HG03469 (cell line): ENCODE results near the gene CDK5R2.

Source experiments
- ATAC-seq: cut with Tn5 transposase; IDR thresholded peaks from one replicate; pipeline ENCODE4 v1.9.1; 2021; ENCODE audit warnings: mild to moderate bottlenecking, moderate library complexity, moderate number of reproducible peaks; ENCODE audit not compliant: unreplicated experiment

The CDK5R2 gene

GRCh38 chr2:218986148-218986761 is 26.8 kb downstream of the CDK5R2 start:
- ATAC-seq: no peak

GRCh38 chr2:218988164-218988563 is 28.7 kb downstream of the CDK5R2 start:
- no peak for ATAC-seq

- no peak for ATAC-seq
Observed at GRCh38 chr2:218988650-218989049, 29.2 kb downstream of the CDK5R2 start.

DNA sequence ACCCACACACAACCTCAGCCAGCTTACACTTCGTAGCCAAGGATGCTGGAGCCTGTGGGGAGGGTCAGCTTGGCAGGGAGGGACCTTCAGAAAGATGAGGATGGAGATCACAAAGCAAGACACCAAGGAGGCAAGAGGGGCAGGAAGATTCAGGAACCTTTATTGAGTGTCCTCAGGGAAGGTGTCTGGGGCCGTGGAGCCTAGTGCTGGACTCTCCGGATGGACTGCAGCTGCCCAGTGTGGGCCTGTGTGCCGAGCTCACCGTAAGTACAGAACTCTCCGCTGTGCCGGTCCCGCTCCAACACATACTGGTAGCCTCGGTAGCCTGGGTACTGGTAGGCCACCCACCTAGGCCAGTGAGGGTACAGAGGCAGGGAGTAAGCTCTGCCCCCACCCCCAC is 30.6 kb downstream of the CDK5R2 start:
- no peak for ATAC-seq

GRCh38 chr2:218990612-218991011 is 31.1 kb downstream of the CDK5R2 start:
- ATAC-seq: no peak

- ATAC-seq: no peak
Observed at GRCh38 chr2:218991674-218992168, 32.3 kb downstream of the CDK5R2 start.

DNA sequence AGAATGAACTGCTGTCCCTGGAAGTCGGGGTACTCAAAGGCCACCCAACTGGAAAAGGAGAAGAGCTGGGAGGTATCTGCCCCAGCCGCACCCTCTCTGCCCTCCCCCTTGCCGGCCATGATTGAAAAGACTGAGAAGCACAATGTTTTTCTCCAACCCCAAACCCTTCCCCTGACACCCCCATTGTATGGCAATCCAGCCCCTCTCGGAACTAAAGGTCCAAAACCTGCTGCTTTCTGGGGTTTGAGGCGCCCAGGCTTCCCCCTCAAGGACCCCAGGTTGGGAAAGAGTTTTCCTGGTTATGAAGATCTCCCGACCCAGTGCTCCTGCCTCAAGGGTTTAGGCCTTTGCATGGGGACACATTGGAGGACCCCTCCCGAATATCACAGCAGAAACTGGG is 32.7 kb downstream of the CDK5R2 start:
- no peak for ATAC-seq

- no peak for ATAC-seq
Observed at GRCh38 chr2:218992703-218993344, 33.4 kb downstream of the CDK5R2 start.

DNA sequence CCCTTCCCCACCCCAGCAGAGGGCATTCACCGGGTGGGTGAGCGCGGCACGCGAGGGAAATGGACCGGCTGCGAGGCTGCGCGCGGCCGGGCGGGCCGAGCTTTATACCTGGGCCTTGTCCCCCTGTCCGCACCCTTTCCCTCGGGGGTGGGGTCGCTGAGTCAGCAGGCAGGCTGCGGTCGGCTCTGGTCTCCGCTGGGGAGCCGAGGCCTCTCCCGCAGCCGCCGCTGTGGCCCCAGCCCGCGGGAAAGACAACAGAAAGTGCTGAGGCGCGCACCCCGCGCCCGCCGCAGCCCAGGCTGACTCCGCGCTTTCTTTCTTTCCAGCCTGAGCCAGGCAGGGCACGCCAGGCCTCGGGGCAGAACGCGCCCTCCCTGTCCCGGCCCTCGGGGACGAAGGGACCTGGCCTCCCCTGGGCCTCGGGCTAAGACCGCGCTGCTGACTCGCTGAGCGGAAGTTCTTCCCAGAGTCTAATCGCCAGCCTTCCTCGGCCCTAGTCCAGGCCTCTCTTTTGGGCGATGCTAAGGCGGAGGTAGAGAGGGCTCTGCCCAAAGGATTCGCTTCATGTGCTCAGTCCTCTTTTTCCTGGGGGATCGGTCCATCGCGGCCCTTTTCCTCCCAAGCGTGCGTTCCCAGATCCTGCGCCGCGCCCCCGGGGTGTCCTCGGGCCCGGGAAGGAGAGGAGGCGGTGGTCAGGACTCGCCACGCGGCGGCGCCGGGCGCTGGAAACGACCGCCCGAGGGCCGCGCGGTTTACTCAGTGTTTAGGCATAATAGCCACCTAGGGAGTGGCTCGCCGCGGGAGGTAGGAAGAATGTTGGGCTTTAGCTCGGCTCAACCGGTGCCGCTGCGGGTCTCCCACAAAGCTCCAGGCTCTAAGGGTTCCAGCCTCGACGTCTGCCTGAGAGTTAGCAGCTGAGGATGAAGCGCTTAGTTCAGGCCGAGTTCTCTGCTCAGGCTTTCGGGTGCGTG is 34.2 kb downstream of the CDK5R2 start, which contains the start of gene CRYBA2:
TSS of gene CRYBA2 (minus strand) at position 78 of the 971 bp plus-strand sequence. CDS start 246 bp downstream, outside the sequence.
- ATAC-seq: no peak

- ATAC-seq: no peak
Observed at GRCh38 chr2:218995561-218995960, 36.1 kb downstream of the CDK5R2 start.

DNA sequence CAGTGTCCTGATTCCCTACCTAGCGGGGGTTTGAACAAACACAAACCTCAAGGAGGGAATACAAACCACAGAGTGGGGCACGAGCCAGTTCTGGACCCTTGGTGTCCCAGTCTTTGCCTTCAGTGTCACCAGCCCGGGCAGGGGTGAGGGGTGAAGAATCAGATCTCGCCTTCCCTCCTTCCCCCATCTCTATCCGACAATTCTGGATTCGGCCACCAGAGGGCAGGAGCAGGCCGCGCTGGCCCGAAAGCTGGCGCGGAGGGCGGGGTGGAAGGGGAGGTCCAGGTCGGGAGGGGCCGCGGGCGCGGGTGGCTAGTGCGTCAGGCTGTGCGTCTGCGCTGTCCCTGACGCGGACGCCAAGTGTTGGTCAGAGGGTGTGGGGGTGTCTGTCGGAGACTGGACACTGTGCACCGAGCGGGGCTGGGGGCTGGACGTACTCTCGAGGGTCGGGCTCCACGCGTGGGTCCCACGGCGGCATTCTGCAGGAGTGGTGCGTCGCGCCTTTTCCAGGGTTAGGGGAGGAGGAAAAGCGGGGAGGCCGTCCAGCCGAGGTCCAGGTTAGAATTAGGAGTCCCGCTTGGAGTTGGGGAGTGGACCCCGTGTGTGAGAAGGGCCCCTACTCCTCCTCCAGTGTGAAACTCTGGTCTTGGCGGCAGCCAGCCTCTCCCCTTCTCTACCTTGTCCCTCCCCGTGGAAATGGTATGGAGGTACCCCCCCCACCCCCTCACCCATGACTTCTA is 36.7 kb downstream of the CDK5R2 start:
- no peak for ATAC-seq

- no peak for ATAC-seq
Observed at GRCh38 chr2:218996937-218997336, 37.5 kb downstream of the CDK5R2 start.

DNA sequence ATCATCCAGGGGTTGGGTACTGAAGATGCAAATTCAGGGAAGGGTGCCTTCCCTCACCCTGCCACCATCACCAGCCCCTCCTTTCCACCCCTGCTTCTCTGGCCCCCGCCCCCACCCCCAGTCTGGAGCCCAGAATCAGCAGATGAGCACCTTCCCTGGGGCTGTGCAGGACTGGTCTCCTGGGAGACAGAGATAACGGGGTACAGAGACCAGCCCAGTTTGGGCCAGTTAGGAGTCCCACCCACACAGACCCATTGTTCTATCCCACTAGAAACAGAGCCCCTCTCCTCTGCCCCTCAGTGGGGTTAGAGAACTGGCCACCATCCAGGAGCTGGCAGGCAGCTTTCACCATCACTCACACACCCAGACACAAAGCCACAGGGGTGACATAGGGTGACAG is 38.3 kb downstream of the CDK5R2 start:
- ATAC-seq: no peak

DNA sequence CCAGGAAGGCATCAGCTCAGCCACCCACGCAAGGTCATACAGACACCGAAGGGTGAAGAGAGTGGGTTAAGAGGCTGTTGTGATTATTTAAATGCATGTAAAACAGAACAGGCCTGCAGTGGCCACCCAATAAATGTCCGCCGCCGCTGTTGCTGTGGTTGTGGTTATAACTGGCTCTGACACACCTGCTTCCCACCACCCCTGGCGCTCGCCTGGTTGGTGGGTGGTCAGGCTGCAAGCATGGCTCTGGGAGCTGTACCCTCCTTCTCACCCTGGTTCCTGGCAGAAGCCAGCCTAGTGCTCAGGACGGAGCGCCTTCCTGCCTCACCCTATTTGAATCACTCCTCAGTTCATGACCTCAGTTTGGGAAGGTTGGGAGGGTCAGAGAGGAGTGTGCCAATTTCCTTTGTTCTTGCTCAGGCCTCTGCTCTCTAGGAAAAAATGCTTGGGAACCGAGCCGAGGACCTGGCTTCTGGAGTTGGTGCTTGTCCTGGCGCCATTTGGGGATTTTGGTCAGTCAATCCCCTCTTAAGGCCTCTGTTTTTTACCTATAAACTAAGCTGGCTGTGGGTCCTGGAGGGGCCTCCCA is 39.0 kb downstream of the CDK5R2 start:
- ATAC-seq: no peak

GRCh38 chr2:218999021-218999880 is 39.8 kb downstream of the CDK5R2 start:
- no peak for ATAC-seq

DNA sequence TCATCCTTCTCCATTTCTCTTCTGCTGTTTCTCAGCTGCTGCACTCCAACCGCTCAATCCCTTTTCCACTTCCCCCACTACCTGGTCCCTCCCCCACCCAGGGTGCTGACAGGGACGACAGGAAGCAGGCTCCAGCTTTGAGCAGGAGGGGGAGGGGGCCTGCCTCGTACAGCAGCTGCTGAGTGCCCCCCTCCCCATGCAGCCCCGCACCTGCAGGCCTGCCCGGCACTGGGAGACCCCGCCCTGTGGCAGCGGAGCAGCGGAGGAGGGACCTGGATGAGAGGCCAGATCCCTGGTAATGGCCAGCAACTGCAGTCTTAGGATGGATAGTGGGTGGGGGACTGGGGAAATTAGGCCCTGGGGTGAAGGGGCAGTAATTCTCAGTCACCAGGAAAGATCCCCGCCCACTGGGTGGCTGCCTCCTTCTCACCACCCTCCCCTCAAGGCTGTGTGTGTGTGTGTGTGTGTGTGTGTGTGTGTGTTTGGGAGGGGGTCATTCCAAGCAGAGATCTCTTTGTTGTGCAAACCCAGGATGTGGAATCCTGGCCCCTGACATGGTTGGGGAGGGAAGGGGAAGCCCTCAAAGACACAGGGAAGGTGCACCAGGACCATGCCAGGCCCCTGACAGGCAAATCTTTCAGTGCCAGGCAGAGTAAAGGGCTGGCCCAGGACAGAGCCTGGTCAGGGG is 40.6 kb downstream of the CDK5R2 start:
- no peak for ATAC-seq

- ATAC-seq: no peak
Observed at GRCh38 chr2:219000569-219000960, 41.1 kb downstream of the CDK5R2 start.

GRCh38 chr2:219001100-219001576 is 41.7 kb downstream of the CDK5R2 start:
- no peak for ATAC-seq
